Measurements from ENCODE around the gene DHRSX. TPM values are rescaled to one million over a fixed set of nuclear protein-coding genes. Genes with fewer than 3 reads are reported as not detected.

Gene DHRSX
- total and polyA plus RNA-seq, 9 of the 15 experiments (the other 6 are each of a cell fraction or from before 2014, with no cell fraction given), result 0.59 to 11.0 (median 6.2) TPM

DNA sequence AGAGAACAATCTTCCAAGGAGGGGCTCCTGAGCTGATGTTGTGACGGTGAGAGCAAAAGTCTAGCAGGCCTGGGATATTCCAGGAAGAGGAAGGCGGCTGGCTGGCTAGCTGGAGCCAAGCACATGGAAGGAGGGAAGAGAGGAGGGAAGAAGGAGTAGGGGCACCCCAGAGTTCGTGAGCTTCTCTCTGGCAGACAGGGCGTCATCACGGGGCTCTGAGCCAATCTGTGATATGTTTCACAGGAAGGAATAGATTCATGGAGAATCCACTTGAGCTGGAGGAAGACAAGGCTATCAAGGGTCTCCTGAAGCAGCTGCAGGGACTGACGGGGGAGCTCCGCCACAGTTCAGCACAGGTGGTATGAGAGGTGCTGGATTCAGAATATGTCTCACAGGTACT is 73.6 kb downstream of the DHRSX start (continued):
- TF ChIP-seq NFIC (IDR thresholded peaks at IDR 0.05) (no peak), GTF2F1 (IDR thresholded peaks at IDR 0.05; ENCODE audit: low read depth, low read length) (no peak), PRMT5 (CRISPR knock-in tag; IDR thresholded peaks at IDR 0.05) (no peak), SP2 (IDR thresholded peaks at IDR 0.05; ENCODE audit: extremely low read depth, low read depth, low read length, poor library complexity, severe bottlenecking) (no peak), RNF2 (IDR thresholded peaks at IDR 0.05) (no peak), ETV6 (IDR thresholded peaks at IDR 0.05; ENCODE audit: borderline replicate concordance in 1 of 2, low read depth in 2 of 2, low read length in 1 of 2) (no peak), ETV6 (CRISPR knock-in tag; IDR thresholded peaks at IDR 0.05; ENCODE audit: borderline replicate concordance) (no peak)
- TF ChIP-seq, protein P1, sequence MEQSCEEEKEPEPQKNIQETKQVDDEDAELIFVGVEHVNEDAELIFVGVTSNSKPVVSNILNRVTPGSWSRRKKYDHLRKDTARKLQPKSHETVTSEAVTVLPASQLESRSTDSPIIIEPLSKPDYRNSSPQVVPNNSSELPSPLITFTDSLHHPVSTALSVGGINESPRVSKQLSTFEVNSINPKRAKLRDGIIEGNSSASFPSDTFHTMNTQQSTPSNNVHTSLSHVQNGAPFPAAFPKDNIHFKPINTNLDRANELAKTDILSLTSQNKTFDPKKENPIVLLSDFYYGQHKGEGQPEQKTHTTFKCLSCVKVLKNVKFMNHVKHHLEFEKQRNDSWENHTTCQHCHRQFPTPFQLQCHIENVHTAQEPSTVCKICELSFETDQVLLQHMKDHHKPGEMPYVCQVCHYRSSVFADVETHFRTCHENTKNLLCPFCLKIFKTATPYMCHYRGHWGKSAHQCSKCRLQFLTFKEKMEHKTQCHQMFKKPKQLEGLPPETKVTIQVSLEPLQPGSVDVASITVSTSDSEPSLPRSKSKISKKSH (CRISPR knock-in tag; IDR thresholded peaks at IDR 0.05), result no peak
- TF ChIP-seq, protein P2, sequence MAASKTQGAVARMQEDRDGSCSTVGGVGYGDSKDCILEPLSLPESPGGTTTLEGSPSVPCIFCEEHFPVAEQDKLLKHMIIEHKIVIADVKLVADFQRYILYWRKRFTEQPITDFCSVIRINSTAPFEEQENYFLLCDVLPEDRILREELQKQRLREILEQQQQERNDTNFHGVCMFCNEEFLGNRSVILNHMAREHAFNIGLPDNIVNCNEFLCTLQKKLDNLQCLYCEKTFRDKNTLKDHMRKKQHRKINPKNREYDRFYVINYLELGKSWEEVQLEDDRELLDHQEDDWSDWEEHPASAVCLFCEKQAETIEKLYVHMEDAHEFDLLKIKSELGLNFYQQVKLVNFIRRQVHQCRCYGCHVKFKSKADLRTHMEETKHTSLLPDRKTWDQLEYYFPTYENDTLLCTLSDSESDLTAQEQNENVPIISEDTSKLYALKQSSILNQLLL (CRISPR knock-in tag; IDR thresholded peaks at IDR 0.05; ENCODE audit: borderline replicate concordance), result no peak
- TF ChIP-seq, protein P3, sequence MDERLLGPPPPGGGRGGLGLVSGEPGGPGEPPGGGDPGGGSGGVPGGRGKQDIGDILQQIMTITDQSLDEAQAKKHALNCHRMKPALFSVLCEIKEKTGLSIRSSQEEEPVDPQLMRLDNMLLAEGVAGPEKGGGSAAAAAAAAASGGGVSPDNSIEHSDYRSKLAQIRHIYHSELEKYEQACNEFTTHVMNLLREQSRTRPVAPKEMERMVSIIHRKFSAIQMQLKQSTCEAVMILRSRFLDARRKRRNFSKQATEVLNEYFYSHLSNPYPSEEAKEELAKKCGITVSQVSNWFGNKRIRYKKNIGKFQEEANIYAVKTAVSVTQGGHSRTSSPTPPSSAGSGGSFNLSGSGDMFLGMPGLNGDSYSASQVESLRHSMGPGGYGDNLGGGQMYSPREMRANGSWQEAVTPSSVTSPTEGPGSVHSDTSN (CRISPR knock-in tag; IDR thresholded peaks at IDR 0.05; ENCODE audit: low read depth), result no peak
- TF ChIP-seq, protein P3 (tag; conservative IDR thresholded peaks at IDR 0.05; ENCODE audit: low read depth), result no peak
